ENCODE data around the gene GAA. TPM values are rescaled to one million over a fixed set of nuclear protein-coding genes. Genes with fewer than 3 reads are reported as not detected.

Gene GAA
- total RNA-seq, 2 experiments from 2014 or later, result 22.2 to 22.4 TPM

DNA sequence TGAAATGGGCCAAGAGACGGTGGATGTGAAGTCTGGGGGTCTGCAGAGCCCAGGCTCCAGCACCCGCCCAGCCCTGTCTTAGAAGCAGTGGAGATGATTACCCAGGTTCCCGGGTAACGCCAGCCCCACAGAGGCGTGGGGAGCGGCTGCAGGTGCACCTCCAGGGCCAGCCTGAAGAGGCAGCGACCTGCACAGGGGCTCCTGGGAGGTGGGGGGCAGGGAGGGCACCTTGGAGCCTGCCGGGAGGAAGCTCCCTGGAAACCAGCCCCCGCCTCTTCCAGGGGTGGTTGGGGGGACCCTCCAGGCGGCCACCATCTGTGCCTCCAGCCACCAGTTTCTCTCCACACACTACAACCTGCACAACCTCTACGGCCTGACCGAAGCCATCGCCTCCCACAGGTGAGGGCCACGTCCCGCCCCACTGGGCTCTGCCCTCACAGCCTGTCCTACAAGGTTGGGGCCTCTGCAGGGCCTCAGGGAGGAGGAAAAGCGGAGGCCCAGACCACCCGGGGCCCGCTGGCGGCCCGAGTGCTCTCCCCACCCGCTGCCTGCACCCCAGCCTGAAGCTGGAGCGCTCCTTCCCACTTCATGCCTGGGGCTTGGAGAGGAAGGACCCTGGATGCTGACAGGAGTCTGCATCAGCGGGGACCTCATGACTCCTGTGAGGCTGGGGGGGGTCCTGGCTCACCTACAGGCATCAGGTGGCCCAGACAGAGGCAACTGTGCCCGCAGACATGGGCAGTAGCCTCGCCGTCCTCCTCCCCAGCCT is 10.5 kb downstream of the GAA start:
- no peak for ATAC-seq (ENCODE audit: poor library complexity)
- intact Hi-C loops (cut with DNase I, micrococcal nuclease), result no loop called here
- no peaks in the 10 kb centered on the region for H3K36me3 ChIP-seq (ENCODE audit: insufficient read depth, low read length)
- Mint-ChIP-seq H3K4me1 (ENCODE audit: low read depth) (no peaks in the 10 kb centered on the region), H3K9me3 (no peaks in the 10 kb centered on the region), H3K27ac (no peak overlapping the region), H3K36me3 (ENCODE audit: low read depth) (no peaks in the 10 kb centered on the region), H3K27me3 (no peaks in the 10 kb centered on the region), H3K4me3 (no peak overlapping the region)
- ChIA-PET POLR2A (no interaction called here), CTCF (no interaction called here)
- no peaks in the 10 kb centered on the region for H3K4me1 ChIP-seq (ENCODE audit: insufficient read depth, low read length)
- no peak overlapping the region for H3K4me3 ChIP-seq (ENCODE audit: low read length)
- H3K27me3 ChIP-seq (ENCODE audit: control insufficient read depth in 1 of 2, insufficient read depth in 2 of 2, low read length in 2 of 2), result no peaks in the 10 kb centered on the region
- TF ChIP-seq, protein P1, sequence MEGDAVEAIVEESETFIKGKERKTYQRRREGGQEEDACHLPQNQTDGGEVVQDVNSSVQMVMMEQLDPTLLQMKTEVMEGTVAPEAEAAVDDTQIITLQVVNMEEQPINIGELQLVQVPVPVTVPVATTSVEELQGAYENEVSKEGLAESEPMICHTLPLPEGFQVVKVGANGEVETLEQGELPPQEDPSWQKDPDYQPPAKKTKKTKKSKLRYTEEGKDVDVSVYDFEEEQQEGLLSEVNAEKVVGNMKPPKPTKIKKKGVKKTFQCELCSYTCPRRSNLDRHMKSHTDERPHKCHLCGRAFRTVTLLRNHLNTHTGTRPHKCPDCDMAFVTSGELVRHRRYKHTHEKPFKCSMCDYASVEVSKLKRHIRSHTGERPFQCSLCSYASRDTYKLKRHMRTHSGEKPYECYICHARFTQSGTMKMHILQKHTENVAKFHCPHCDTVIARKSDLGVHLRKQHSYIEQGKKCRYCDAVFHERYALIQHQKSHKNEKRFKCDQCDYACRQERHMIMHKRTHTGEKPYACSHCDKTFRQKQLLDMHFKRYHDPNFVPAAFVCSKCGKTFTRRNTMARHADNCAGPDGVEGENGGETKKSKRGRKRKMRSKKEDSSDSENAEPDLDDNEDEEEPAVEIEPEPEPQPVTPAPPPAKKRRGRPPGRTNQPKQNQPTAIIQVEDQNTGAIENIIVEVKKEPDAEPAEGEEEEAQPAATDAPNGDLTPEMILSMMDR (IDR thresholded peaks at IDR 0.05), result no peak
- no peak for DNase-seq
- no peak overlapping the region for H3K27ac ChIP-seq (ENCODE audit: low read depth in 1 of 2, low read length in 2 of 2)
- H3K9me3 ChIP-seq (ENCODE audit: control insufficient read depth in 1 of 2, insufficient read depth in 1 of 2, low read length in 2 of 2), result no peaks in the 10 kb centered on the region

DNA sequence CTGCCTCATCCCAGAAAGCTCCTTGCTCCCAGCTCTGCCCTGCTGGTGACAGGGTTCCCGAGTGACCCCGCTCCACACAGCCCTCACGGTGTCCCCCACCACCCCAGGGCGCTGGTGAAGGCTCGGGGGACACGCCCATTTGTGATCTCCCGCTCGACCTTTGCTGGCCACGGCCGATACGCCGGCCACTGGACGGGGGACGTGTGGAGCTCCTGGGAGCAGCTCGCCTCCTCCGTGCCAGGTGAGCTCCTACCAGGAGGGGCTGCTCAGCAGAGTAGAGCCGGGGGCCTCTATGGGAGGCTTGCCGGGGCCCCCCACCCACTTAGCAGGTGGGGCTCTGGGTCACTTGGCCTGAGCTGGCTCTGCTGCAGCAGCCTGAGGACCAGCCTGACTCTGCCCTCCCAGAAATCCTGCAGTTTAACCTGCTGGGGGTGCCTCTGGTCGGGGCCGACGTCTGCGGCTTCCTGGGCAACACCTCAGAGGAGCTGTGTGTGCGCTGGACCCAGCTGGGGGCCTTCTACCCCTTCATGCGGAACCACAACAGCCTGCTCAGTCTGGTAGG is 11.2 kb downstream of the GAA start:
- no peak overlapping the region for H3K27ac ChIP-seq (ENCODE audit: low read depth in 1 of 2, low read length in 2 of 2)
- H3K9me3 ChIP-seq (ENCODE audit: control insufficient read depth in 1 of 2, insufficient read depth in 1 of 2, low read length in 2 of 2), result no peaks in the 10 kb centered on the region
- Mint-ChIP-seq H3K4me1 (ENCODE audit: low read depth) (no peaks in the 10 kb centered on the region), H3K9me3 (no peaks in the 10 kb centered on the region), H3K27me3 (no peaks in the 10 kb centered on the region), H3K4me3 (no peak overlapping the region), H3K27ac (no peak overlapping the region), H3K36me3 (ENCODE audit: low read depth) (no peaks in the 10 kb centered on the region)
- TF ChIP-seq, protein P1 (IDR thresholded peaks at IDR 0.05), result no peak
- H3K36me3 ChIP-seq (ENCODE audit: insufficient read depth, low read length), result no peaks in the 10 kb centered on the region
- ChIA-PET CTCF (interaction anchor here (0.5 kb wide), 1 partner anchor 97 kb away, joined by 3 read pairs; no protein-coding TSS in a partner anchor), POLR2A (no interaction called here)
- no peak overlapping the region for H3K4me3 ChIP-seq (ENCODE audit: low read length)
- no peak for ATAC-seq (ENCODE audit: poor library complexity)
- intact Hi-C loops (cut with DNase I, micrococcal nuclease), result no loop called here
- H3K4me1 ChIP-seq (ENCODE audit: insufficient read depth, low read length), result no peaks in the 10 kb centered on the region
- no peaks in the 10 kb centered on the region for H3K27me3 ChIP-seq (ENCODE audit: control insufficient read depth in 1 of 2, insufficient read depth in 2 of 2, low read length in 2 of 2)
- DNase-seq, result no peak

DNA sequence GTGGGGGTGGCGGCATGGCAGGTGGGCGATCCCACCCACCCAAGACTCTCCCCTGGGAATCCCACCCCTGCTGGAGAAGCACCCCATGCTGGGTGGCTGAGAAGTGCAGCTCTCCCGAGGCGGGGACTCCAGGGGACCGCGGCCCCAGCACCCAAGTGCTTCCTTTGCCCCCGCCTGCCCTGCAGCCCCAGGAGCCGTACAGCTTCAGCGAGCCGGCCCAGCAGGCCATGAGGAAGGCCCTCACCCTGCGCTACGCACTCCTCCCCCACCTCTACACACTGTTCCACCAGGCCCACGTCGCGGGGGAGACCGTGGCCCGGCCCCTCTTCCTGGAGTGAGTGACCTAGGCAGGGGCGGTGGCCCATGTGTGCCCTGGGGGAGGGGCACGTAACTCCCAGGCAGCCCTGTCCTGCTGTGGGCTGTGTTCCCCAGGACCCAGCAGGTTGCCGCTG is 11.7 kb downstream of the GAA start:
- H3K9me3 Mint-ChIP-seq, result no peaks in the 10 kb centered on the region
- DNase-seq (no peak), ATAC-seq (ENCODE audit: poor library complexity) (no peak)
- no peaks in the 10 kb centered on the region for H3K4me1 ChIP-seq (ENCODE audit: insufficient read depth, low read length)
- H3K27ac ChIP-seq (ENCODE audit: low read depth in 1 of 2, low read length in 2 of 2), result no peak overlapping the region
- no peak overlapping the region for H3K4me3 ChIP-seq (ENCODE audit: low read length)
- no peaks in the 10 kb centered on the region for H3K36me3 Mint-ChIP-seq (ENCODE audit: low read depth)
- no peaks in the 10 kb centered on the region for H3K9me3 ChIP-seq (ENCODE audit: control insufficient read depth in 1 of 2, insufficient read depth in 1 of 2, low read length in 2 of 2)
- H3K36me3 ChIP-seq (ENCODE audit: insufficient read depth, low read length), result no peaks in the 10 kb centered on the region
- intact Hi-C loops (cut with DNase I, micrococcal nuclease), result no loop called here
- H3K27me3 Mint-ChIP-seq, result no peaks in the 10 kb centered on the region
- TF ChIP-seq, protein P1 (IDR thresholded peaks at IDR 0.05), result no peak
- H3K27ac Mint-ChIP-seq, result no peak overlapping the region
- H3K4me1 Mint-ChIP-seq (ENCODE audit: low read depth), result no peaks in the 10 kb centered on the region
- ChIA-PET CTCF (interaction anchor here (0.5 kb wide), 1 partner anchor 98 kb away, joined by 3 read pairs; no protein-coding TSS in a partner anchor), POLR2A (no interaction called here)
- no peak overlapping the region for H3K4me3 Mint-ChIP-seq
- H3K27me3 ChIP-seq (ENCODE audit: control insufficient read depth in 1 of 2, insufficient read depth in 2 of 2, low read length in 2 of 2), result no peaks in the 10 kb centered on the region

Measured in CD4-positive, alpha-beta T cell (primary cell).